Measurements from ENCODE around the gene ITGA1.

GRCh38 chr5:52884453-52884852 is 96.7 kb downstream of the ITGA1 start:
- TF ChIP-seq CHD2 (IDR thresholded peaks at IDR 0.05; ENCODE audit: low read length) (no peak), CTCF (IDR thresholded peaks at IDR 0.05; ENCODE audit: control extremely low read depth in 1 of 3, insufficient read depth in 1 of 3, low read depth in 1 of 3, low read length in 3 of 3) (no peak), EGR1 (IDR thresholded peaks at IDR 0.05; ENCODE audit: borderline replicate concordance, low read depth, low read length) (no peak), EP300 (IDR thresholded peaks at IDR 0.05; ENCODE audit: borderline replicate concordance in 1 of 2, low read depth in 2 of 2, low read length in 2 of 2) (no peak), CHD1 (IDR thresholded peaks at IDR 0.05; ENCODE audit: low read depth, low read length) (no peak), SUZ12 (IDR thresholded peaks at IDR 0.05; ENCODE audit: low read length) (no peak), ZNF274 (IDR thresholded peaks at IDR 0.05; ENCODE audit: borderline replicate concordance, extremely low read depth, low read length) (no peak), RFX5 (IDR thresholded peaks at IDR 0.05; ENCODE audit: borderline replicate concordance, low read depth, low read length) (no peak), EZH2 (IDR thresholded peaks at IDR 0.05; ENCODE audit: low read depth, low read length, severe bottlenecking) (no peak), RAD21 (IDR thresholded peaks at IDR 0.05 in 1 of 2, conservative IDR thresholded peaks at IDR 0.05 in 1 of 2; ENCODE audit: low read depth in 2 of 2, low read length in 2 of 2) (no peak), POLR2A (IDR thresholded peaks at IDR 0.05; ENCODE audit: control extremely low read depth in 1 of 2, low read depth in 2 of 2, low read length in 2 of 2) (no peak), RNF2 (IDR thresholded peaks at IDR 0.05; ENCODE audit: borderline replicate concordance, low read depth, low read length, missing control alignments, poor library complexity, severe bottlenecking) (no peak)
